ENCODE measurements around the gene CAMK2A. TPM values are rescaled to one million over a fixed set of nuclear protein-coding genes. Genes with fewer than 3 reads are reported as not detected.

CAMK2A gene
- total RNA-seq, 1 experiment from 2014 or later, result 0.13 TPM

DNA sequence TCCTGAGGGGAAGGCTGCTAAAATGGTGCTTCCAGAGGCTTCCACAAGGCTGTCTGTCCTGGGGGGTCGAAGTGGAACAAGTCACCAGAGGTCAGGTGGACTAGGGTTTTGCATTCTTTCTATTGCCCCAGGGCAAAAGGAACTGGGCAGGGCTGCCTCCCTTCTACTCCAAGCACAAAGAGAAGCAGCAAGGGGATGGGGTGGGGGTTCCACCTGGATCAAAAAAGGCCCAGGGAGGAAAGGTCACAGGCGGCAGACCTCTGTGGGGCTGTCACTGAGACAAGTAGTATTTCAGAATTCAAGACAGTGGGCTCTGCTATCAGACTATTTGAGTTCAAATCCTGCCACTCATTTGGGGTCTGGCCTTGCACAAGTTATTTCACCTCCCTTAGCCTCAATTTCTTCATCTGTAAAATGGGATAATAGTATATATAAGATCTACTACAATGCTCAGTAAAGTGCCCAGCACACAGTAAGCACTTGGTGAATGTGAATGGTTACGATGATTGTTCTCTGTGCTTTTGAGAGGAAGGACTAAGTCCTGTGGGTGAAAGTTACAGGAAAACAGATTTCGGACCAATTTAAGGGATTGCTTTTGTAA is 15.0 kb upstream of the CAMK2A start:
- Histone ChIP-seq H4K20me1 (ENCODE audit: insufficient read depth) (no peaks in the 10 kb centered on the region), H3K27me3 (ENCODE audit: insufficient read depth, low read depth) (no peaks in the 10 kb centered on the region), H3K9me2 (ENCODE audit: insufficient read depth) (no peaks in the 10 kb centered on the region), H2AFZ (no peak overlapping the region), H3K4me2 (no peak overlapping the region; the same call in 1 of the 2 replicates), H3K9me3 (ENCODE audit: insufficient read depth, low read depth) (no peaks in the 10 kb centered on the region), H3K36me3 (ENCODE audit: low read depth) (no peaks in the 10 kb centered on the region), H3K4me1 (replicated peaks; ENCODE audit: insufficient read depth) (peaks cover 15% of the 10 kb centered on the region), H3F3A (ENCODE audit: insufficient read depth, low read depth) (peaks cover 9% of the 10 kb centered on the region), H3K4me3 (no peak overlapping the region), H3K27ac (no peak overlapping the region), H3K79me2 (ENCODE audit: low read depth) (no peaks in the 10 kb centered on the region)
- ChIA-PET CTCF (no interaction called here), POLR2A (ENCODE audit: unreplicated experiment) (no interaction called here)
- intact Hi-C loops (cut with micrococcal nuclease; ENCODE audit: unreplicated experiment), result loop anchor here (5.0 kb wide), 1 partner anchor 48 kb away; no protein-coding TSS in a partner anchor
- TF ChIP-seq, protein P1, sequence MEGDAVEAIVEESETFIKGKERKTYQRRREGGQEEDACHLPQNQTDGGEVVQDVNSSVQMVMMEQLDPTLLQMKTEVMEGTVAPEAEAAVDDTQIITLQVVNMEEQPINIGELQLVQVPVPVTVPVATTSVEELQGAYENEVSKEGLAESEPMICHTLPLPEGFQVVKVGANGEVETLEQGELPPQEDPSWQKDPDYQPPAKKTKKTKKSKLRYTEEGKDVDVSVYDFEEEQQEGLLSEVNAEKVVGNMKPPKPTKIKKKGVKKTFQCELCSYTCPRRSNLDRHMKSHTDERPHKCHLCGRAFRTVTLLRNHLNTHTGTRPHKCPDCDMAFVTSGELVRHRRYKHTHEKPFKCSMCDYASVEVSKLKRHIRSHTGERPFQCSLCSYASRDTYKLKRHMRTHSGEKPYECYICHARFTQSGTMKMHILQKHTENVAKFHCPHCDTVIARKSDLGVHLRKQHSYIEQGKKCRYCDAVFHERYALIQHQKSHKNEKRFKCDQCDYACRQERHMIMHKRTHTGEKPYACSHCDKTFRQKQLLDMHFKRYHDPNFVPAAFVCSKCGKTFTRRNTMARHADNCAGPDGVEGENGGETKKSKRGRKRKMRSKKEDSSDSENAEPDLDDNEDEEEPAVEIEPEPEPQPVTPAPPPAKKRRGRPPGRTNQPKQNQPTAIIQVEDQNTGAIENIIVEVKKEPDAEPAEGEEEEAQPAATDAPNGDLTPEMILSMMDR (conservative IDR thresholded peaks at IDR 0.05), result no peak
- no peak for TF ChIP-seq EZH2 (IDR thresholded peaks at IDR 0.05; ENCODE audit: low read depth)
- no TSS peak for BruUV-seq (replicated peaks)
- DNase-seq, result no peak

DNA sequence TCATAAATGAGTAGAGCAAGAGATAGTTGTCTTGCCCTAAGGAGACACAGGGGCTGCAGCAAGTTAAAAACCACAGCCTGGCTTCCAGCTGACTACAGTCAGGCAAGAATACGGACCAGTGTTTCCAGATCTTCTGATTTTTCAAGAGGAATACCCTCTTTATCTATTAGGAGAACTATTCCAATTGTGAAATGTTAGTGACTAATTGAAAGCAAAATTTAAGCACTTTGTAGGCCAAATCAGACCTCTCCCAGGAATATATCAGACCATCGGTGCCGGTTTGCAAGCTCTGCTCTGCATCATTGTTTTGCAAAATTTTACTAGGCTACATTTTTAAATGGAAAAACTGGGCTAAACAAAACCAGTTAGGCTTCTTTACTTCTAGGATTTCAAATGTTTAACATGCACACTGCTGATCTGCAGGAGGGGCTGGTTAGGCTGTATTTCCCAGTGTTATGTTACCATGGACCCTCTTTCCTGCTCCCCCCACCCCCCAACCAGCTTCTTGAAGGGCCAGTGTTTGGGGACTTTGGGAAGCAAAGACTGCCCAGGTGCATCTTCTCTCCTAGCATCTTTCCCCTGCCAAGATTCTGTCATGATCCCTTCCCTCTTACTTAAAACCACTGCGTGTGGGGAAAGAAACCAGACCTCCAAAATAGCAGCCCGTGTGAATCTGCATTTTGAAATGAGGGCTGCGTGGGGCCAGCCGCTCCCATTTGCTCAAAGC is 14.2 kb upstream of the CAMK2A start:
- Histone ChIP-seq H3K27me3 (ENCODE audit: insufficient read depth, low read depth) (no peaks in the 10 kb centered on the region), H4K20me1 (ENCODE audit: insufficient read depth) (no peaks in the 10 kb centered on the region), H3K4me2 (no peak overlapping the region; the same call in 1 of the 2 replicates), H3K4me1 (replicated peaks; ENCODE audit: insufficient read depth) (peaks cover 15% of the 10 kb centered on the region), H3K27ac (no peak overlapping the region), H2AFZ (no peak overlapping the region), H3K36me3 (ENCODE audit: low read depth) (no peaks in the 10 kb centered on the region), H3F3A (ENCODE audit: insufficient read depth, low read depth) (peaks cover 15% of the 10 kb centered on the region), H3K9me2 (ENCODE audit: insufficient read depth) (no peaks in the 10 kb centered on the region), H3K9me3 (ENCODE audit: insufficient read depth, low read depth) (no peaks in the 10 kb centered on the region), H3K79me2 (ENCODE audit: low read depth) (no peaks in the 10 kb centered on the region), H3K4me3 (no peak overlapping the region)
- no TSS peak for BruUV-seq (replicated peaks)
- intact Hi-C loops (cut with micrococcal nuclease; ENCODE audit: unreplicated experiment), result loop anchor here (5.0 kb wide), 1 partner anchor 48 kb away; no protein-coding TSS in a partner anchor
- TF ChIP-seq, protein P1 (conservative IDR thresholded peaks at IDR 0.05), result no peak
- TF ChIP-seq EZH2 (IDR thresholded peaks at IDR 0.05; ENCODE audit: low read depth), result no peak
- ChIA-PET POLR2A (ENCODE audit: unreplicated experiment) (interaction anchor here (0.6 kb wide), 1 partner anchor 19 kb away, joined by 3 read pairs; no protein-coding TSS in a partner anchor), CTCF (interaction anchor here (1.2 kb wide), 1 partner anchor 12 kb away, joined by 3 read pairs; no protein-coding TSS in a partner anchor)
- DNase-seq, result no peak

DNA sequence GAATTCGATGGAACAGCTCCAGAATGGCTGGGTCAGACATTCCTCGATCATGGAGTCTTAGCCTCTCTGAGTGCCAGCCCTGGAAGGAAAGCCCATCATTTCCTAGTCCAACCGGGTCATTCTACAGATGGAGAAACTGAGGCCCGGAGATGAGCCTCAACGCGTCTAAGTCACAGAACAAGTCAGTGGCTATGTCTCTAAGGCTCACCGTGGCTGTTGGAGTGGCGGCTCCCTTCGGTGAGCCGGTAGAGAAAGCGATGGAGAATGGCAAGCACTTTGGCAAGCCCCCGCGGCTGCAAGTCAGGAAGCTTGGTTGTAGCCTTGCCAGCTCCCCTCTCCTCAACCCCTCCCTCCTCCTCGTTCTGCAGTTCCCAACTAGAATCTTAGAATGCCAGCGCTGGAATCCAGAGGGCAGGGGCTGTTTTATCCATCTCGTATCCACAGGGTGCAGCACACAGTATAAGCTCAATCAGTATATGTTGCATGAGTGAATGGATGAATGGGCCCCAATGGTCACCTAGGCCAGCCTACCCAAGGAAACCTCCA is 13.6 kb upstream of the CAMK2A start:
- no TSS peak for BruUV-seq (replicated peaks)

More for the DNA sequence above, 13.6 kb upstream of the CAMK2A start:
- no peak for DNase-seq
- intact Hi-C loops (cut with micrococcal nuclease; ENCODE audit: unreplicated experiment), result loop anchor here (5.0 kb wide), 1 partner anchor 49 kb away; no protein-coding TSS in a partner anchor
- Histone ChIP-seq H3K9me3 (ENCODE audit: insufficient read depth, low read depth) (no peaks in the 10 kb centered on the region), H3K9me2 (ENCODE audit: insufficient read depth) (no peaks in the 10 kb centered on the region), H3K27me3 (ENCODE audit: insufficient read depth, low read depth) (no peaks in the 10 kb centered on the region), H3K79me2 (ENCODE audit: low read depth) (no peaks in the 10 kb centered on the region), H3K4me2 (peak overlapping the region; percentile 66), H3K27ac (no peak overlapping the region), H4K20me1 (ENCODE audit: insufficient read depth) (no peaks in the 10 kb centered on the region), H3K4me1 (replicated peaks; ENCODE audit: insufficient read depth) (peaks cover 15% of the 10 kb centered on the region), H3K4me3 (no peak overlapping the region; the same call in 1 of the 2 replicates), H2AFZ (peak overlapping the region; percentile 58; the same call in 1 of the 2 replicates), H3K36me3 (ENCODE audit: low read depth) (no peaks in the 10 kb centered on the region), H3F3A (ENCODE audit: insufficient read depth, low read depth) (peaks cover 18% of the 10 kb centered on the region)
- no peak for TF ChIP-seq EZH2 (IDR thresholded peaks at IDR 0.05; ENCODE audit: low read depth)
- TF ChIP-seq, protein P1 (conservative IDR thresholded peaks at IDR 0.05), result no peak
- ChIA-PET CTCF (interaction anchor here (1.0 to 1.2 kb wide), 2 partner anchors 13 to 29 kb away, joined by 3 read pairs; no protein-coding TSS in a partner anchor), POLR2A (ENCODE audit: unreplicated experiment) (interaction anchor here (0.6 kb wide), 1 partner anchor 20 kb away, joined by 3 read pairs; no protein-coding TSS in a partner anchor)
